MM.1S (cell line): ENCODE data around the gene TNFRSF8.

Source experiments
- DNase-seq: peaks from one replicate; pipeline ENCODE4 v3.0.0-alpha.2; 2015
- H2AFZ ChIP-seq: fragments of 300-600 bp; sonication (generic); 2 replicates; pipeline ENCODE4 v1.6.0; 2016; ENCODE audit warnings: antibody characterized with exemption, low read length
- H3F3A ChIP-seq: fragments of 300-600 bp; sonication (generic); 2 replicates; pipeline ENCODE4 v1.6.1; 2016; ENCODE audit warnings: mild to moderate bottlenecking, antibody characterized with exemption, low read length, moderate library complexity, mixed read lengths; ENCODE audit not compliant: insufficient read depth
- H3K27ac ChIP-seq: fragments of 300-600 bp; sonication (generic); 2 replicates; pipeline ENCODE4 v1.5.1; 2016; ENCODE audit warnings: mild to moderate bottlenecking, low read length
- H3K27me3 ChIP-seq: fragments of 300-600 bp; sonication (generic); replicated peaks from 2 replicates; pipeline ENCODE4 v1.6.0; 2016; ENCODE audit warnings: low read length; ENCODE audit not compliant: insufficient read depth
- H3K36me3 ChIP-seq: fragments of 300-600 bp; sonication (generic); replicated peaks from 2 replicates; pipeline ENCODE4 v1.6.1; 2016; ENCODE audit warnings: mild to moderate bottlenecking, low read length, mixed read lengths; ENCODE audit not compliant: insufficient read depth
- H3K4me1 ChIP-seq: fragments of 300-600 bp; sonication (generic); 2 replicates; pipeline ENCODE4 v1.6.1; 2016; ENCODE audit warnings: low read length, mixed read lengths
- H3K4me2 ChIP-seq: fragments of 300-600 bp; sonication (generic); 2 replicates; pipeline ENCODE4 v1.6.0; 2016; ENCODE audit warnings: low read depth, low read length
- H3K4me3 ChIP-seq: fragments of 300-600 bp; sonication (generic); 2 replicates; pipeline ENCODE4 v1.5.1; 2016; ENCODE audit warnings: low read length, mixed read lengths
- H3K79me2 ChIP-seq: fragments of 300-600 bp; sonication (generic); 2 replicates; pipeline ENCODE4 v1.6.1; 2016; ENCODE audit warnings: mixed run types, low read length, mixed read lengths
- H3K9ac ChIP-seq: fragments of 300-600 bp; sonication (generic); 2 replicates; pipeline ENCODE4 v1.6.1; 2016; ENCODE audit warnings: low read length, mixed read lengths
- H3K9me2 ChIP-seq: fragments of 300-600 bp; sonication (generic); replicated peaks from 2 replicates; pipeline ENCODE4 v1.6.1; 2016; ENCODE audit warnings: mild to moderate bottlenecking, low read length, mixed read lengths; ENCODE audit not compliant: insufficient read depth
- H3K9me3 ChIP-seq: fragments of 300-600 bp; sonication (generic); replicated peaks from 2 replicates; pipeline ENCODE4 v1.6.1; 2016; ENCODE audit warnings: mild to moderate bottlenecking, low read length, mixed read lengths; ENCODE audit not compliant: insufficient read depth
- H4K20me1 ChIP-seq: fragments of 300-600 bp; sonication (generic); 2 replicates; pipeline ENCODE4 v1.6.1; 2016; ENCODE audit warnings: mild to moderate bottlenecking, low read length, moderate library complexity, mixed read lengths; ENCODE audit not compliant: insufficient read depth
- CTCF ChIP-seq: fragments of 300-600 bp; sonication (generic); IDR thresholded peaks from 2 replicates; pipeline ENCODE4 v1.5.1; 2016; ENCODE audit warnings: antibody characterized with exemption, low read length, mixed read lengths
- EZH2 ChIP-seq: fragments of 300-600 bp; sonication (generic); optimal IDR thresholded peaks from 2 replicates; pipeline ENCODE3; 2017; ENCODE audit warnings: low read depth, mild to moderate bottlenecking, antibody characterized with exemption, low read length, mixed read lengths
- EZH2phosphoT487 ChIP-seq: fragments of 300-600 bp; sonication (generic); IDR thresholded peaks from 2 replicates; pipeline ENCODE4 v1.6.1; 2018; ENCODE audit warnings: antibody characterized with exemption, low read length

Gene TNFRSF8

DNA sequence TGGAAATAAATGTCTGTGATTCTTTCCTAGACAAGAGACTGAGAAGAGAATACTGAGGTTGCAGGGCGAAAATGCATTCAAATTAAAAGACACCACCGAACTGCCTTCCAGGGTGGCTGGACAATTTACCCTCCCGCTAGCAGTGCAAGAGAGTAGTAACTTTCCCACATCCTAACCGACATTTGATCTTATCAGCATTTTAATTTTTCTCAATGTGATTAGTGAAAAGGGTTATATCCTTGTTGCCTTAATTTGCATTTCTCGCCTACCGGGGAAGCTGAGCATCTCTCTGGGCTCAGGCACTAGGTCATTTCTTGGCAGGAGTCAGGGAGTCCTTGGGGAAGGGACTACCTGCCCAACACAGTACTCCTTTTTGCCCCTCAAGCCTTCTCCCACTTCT lies 2.8 kb downstream of the TNFRSF8 start:
- peaks cover 31% of the 10 kb centered on the region for H3K27me3 ChIP-seq
- no peak overlapping the region for H3K4me3 ChIP-seq
- H3K9me3 ChIP-seq = no peaks in the 10 kb centered on the region
- H3K9ac ChIP-seq = no peak overlapping the region
- H3K4me1 ChIP-seq = 0 out of 2 replicates have a peak, but pooled peaks cover 6% of the 10 kb centered on the region
- H3K27ac ChIP-seq = no peak overlapping the region
- H3K79me2 ChIP-seq = no peaks in the 10 kb centered on the region
- no peaks in the 10 kb centered on the region for H4K20me1 ChIP-seq
- H2AFZ ChIP-seq = no peak overlapping the region
- no peak for DNase-seq
- H3F3A ChIP-seq = no peaks in the 10 kb centered on the region
- no peak overlapping the region for H3K4me2 ChIP-seq
- no peaks in the 10 kb centered on the region for H3K36me3 ChIP-seq
- TF ChIP-seq CTCF (no peak), EZH2phosphoT487 (no peak), EZH2 (no peak)
- no peaks in the 10 kb centered on the region for H3K9me2 ChIP-seq

DNA sequence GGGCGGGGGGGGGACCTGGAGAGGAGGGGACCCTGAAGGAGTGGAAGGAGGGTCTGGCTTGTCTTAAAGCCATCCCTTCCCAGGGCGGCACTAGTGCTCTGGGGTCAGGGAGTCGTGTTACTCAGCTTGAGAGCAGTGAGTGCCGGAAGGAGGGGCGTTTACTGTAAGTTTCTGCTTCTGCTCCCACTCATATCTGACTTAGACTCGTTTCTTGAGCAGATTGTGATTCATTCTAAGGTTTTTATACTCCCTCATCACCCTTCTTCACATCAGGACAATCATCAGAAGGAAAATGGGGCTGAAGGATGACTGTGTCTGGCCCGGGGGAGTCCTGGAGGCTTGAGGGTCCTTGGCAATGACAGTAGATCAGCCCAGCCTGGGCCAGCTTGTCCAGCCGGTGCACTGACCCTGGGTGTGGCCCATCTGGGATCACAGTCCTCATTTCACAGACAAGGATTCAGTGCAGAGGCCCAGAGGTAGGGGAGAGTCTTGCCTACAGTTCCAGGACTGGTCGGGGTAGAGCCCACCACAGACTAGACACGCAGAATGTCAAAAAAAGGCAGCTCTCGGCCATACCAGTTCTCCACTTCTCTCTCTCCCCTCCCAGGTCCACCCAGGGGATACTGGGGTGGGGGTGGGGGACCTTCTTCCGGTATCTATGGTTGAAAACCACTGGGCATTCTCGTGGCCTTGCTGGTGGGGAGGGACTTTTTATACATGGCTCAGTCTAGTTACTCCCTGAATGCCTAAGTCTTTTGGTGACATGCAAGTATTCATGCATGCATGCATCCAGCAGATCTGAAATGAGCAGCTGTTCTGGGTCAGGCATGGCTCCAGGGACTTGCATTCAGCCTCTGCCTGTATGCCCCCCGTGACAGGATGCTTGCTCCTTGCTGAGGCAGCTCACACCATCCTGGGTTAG lies 5.1 kb downstream of the TNFRSF8 start:
- Histone ChIP-seq H3K27me3 (peaks cover 26% of the 10 kb centered on the region), H3K9me2 (no peaks in the 10 kb centered on the region), H3K4me2 (no peak overlapping the region), H3K27ac (no peak overlapping the region), H4K20me1 (no peaks in the 10 kb centered on the region), H3K9ac (no peak overlapping the region), H2AFZ (no peak overlapping the region), H3K36me3 (no peaks in the 10 kb centered on the region), H3K4me1 (0 out of 2 replicates have a peak, but pooled peaks cover 6% of the 10 kb centered on the region), H3K79me2 (no peaks in the 10 kb centered on the region), H3K4me3 (no peak overlapping the region), H3K9me3 (no peaks in the 10 kb centered on the region), H3F3A (no peaks in the 10 kb centered on the region)
- DNase-seq = no peak
- TF ChIP-seq CTCF (no peak), EZH2phosphoT487 (no peak), EZH2 (no peak)

GRCh38 chr1:12069623-12070244 lies 6.6 kb downstream of the TNFRSF8 start:
- Histone ChIP-seq H3K36me3 (no peaks in the 10 kb centered on the region), H3K27me3 (peaks cover 10% of the 10 kb centered on the region), H3K9me2 (no peaks in the 10 kb centered on the region), H3K4me1 (0 out of 2 replicates have a peak, but pooled peaks cover 6% of the 10 kb centered on the region), H3F3A (no peaks in the 10 kb centered on the region), H3K79me2 (no peaks in the 10 kb centered on the region), H3K4me3 (no peak overlapping the region), H3K4me2 (no peak overlapping the region), H3K27ac (no peak overlapping the region), H4K20me1 (no peaks in the 10 kb centered on the region), H3K9me3 (no peaks in the 10 kb centered on the region), H2AFZ (no peak overlapping the region), H3K9ac (no peak overlapping the region)
- DNase-seq = no peak
- TF ChIP-seq EZH2phosphoT487 (no peak), EZH2 (no peak), CTCF (no peak)
